ENCODE data around the gene FBN2. TPM values are rescaled to one million over a fixed set of nuclear protein-coding genes. Genes with fewer than 3 reads are reported as not detected.

Gene FBN2
- total RNA-seq, 1 donor from 2014 or later = not detected

- H3K4me1 Mint-ChIP-seq = no peaks in the 10 kb centered on the region
- no peak for DNase-seq
- H3K9me3 Mint-ChIP-seq = no peaks in the 10 kb centered on the region
- no peaks in the 10 kb centered on the region for H3K36me3 Mint-ChIP-seq (ENCODE audit: low read depth)
- no peak overlapping the region for H3K27ac Mint-ChIP-seq
- peaks cover 4% of the 10 kb centered on the region for H3K27me3 Mint-ChIP-seq
- H3K4me3 Mint-ChIP-seq = no peak overlapping the region
- intact Hi-C loops (cut with micrococcal nuclease) = no loop called here
Observed at GRCh38 chr5:128234928-128235641, 303.0 kb downstream of the FBN2 start.

- H3K9me3 Mint-ChIP-seq = no peaks in the 10 kb centered on the region
- DNase-seq = no peak
- peaks cover 3% of the 10 kb centered on the region for H3K27me3 Mint-ChIP-seq
- H3K27ac Mint-ChIP-seq = no peak overlapping the region
- no peak overlapping the region for H3K4me3 Mint-ChIP-seq
- H3K36me3 Mint-ChIP-seq (ENCODE audit: low read depth) = no peaks in the 10 kb centered on the region
- intact Hi-C loops (cut with micrococcal nuclease) = no loop called here
- H3K4me1 Mint-ChIP-seq = peaks cover 2% of the 10 kb centered on the region
Observed at GRCh38 chr5:128228521-128228920, 309.5 kb downstream of the FBN2 start.

- intact Hi-C loops (cut with micrococcal nuclease) = no loop called here
Observed at GRCh38 chr5:128228008-128228407, 310.0 kb downstream of the FBN2 start.

GRCh38 chr5:128225245-128226030 lies 312.6 kb downstream of the FBN2 start:
- intact Hi-C loops (cut with micrococcal nuclease) = no loop called here
- no peaks in the 10 kb centered on the region for H3K36me3 Mint-ChIP-seq (ENCODE audit: low read depth)
- no peak for DNase-seq
- peaks cover 2% of the 10 kb centered on the region for H3K4me1 Mint-ChIP-seq
- no peaks in the 10 kb centered on the region for H3K27me3 Mint-ChIP-seq
- no peaks in the 10 kb centered on the region for H3K9me3 Mint-ChIP-seq
- H3K27ac Mint-ChIP-seq = no peak overlapping the region
- H3K4me3 Mint-ChIP-seq = no peak overlapping the region

More at GRCh38 chr5:128228008-128228407, 310.0 kb downstream of the FBN2 start:
- H3K36me3 Mint-ChIP-seq (ENCODE audit: low read depth) = no peaks in the 10 kb centered on the region
- DNase-seq = no peak
- H3K9me3 Mint-ChIP-seq = no peaks in the 10 kb centered on the region
- peaks cover 3% of the 10 kb centered on the region for H3K27me3 Mint-ChIP-seq
- H3K4me1 Mint-ChIP-seq = peaks cover 2% of the 10 kb centered on the region
- no peak overlapping the region for H3K27ac Mint-ChIP-seq
- no peak overlapping the region for H3K4me3 Mint-ChIP-seq

GRCh38 chr5:128224336-128224735 lies 313.7 kb downstream of the FBN2 start:
- Mint-ChIP-seq H3K36me3 (ENCODE audit: low read depth) (no peaks in the 10 kb centered on the region), H3K4me1 (peaks cover 2% of the 10 kb centered on the region), H3K9me3 (no peaks in the 10 kb centered on the region), H3K27ac (no peak overlapping the region), H3K4me3 (no peak overlapping the region), H3K27me3 (no peaks in the 10 kb centered on the region)
- DNase-seq = no peak
- intact Hi-C loops (cut with micrococcal nuclease) = no loop called here

GRCh38 chr5:128220841-128221240 lies 317.2 kb downstream of the FBN2 start:
- no peak overlapping the region for H3K4me3 Mint-ChIP-seq
- no peaks in the 10 kb centered on the region for H3K36me3 Mint-ChIP-seq (ENCODE audit: low read depth)
- H3K27me3 Mint-ChIP-seq = no peaks in the 10 kb centered on the region
- DNase-seq = no peak
- H3K4me1 Mint-ChIP-seq = no peaks in the 10 kb centered on the region
- intact Hi-C loops (cut with micrococcal nuclease) = no loop called here
- H3K9me3 Mint-ChIP-seq = no peaks in the 10 kb centered on the region
- H3K27ac Mint-ChIP-seq = no peak overlapping the region

- H3K27me3 Mint-ChIP-seq = peaks cover 2% of the 10 kb centered on the region
- H3K4me1 Mint-ChIP-seq = no peaks in the 10 kb centered on the region
- H3K36me3 Mint-ChIP-seq (ENCODE audit: low read depth) = no peaks in the 10 kb centered on the region
- no peak overlapping the region for H3K4me3 Mint-ChIP-seq
- intact Hi-C loops (cut with micrococcal nuclease) = loop anchor here (10.0 kb wide), 1 partner anchor 1638 kb away; no protein-coding TSS in a partner anchor
- H3K9me3 Mint-ChIP-seq = no peaks in the 10 kb centered on the region
- no peak overlapping the region for H3K27ac Mint-ChIP-seq
- DNase-seq = no peak
Observed at GRCh38 chr5:128216860-128217531, 321.0 kb downstream of the FBN2 start.

GRCh38 chr5:128216285-128216684 lies 321.8 kb downstream of the FBN2 start:
- Mint-ChIP-seq H3K36me3 (ENCODE audit: low read depth) (no peaks in the 10 kb centered on the region), H3K9me3 (no peaks in the 10 kb centered on the region), H3K27ac (no peak overlapping the region), H3K4me3 (no peak overlapping the region), H3K27me3 (peaks cover 2% of the 10 kb centered on the region), H3K4me1 (no peaks in the 10 kb centered on the region)
- DNase-seq = no peak
- intact Hi-C loops (cut with micrococcal nuclease) = loop anchor here (10.0 kb wide), 1 partner anchor 1639 kb away; no protein-coding TSS in a partner anchor

- no peaks in the 10 kb centered on the region for H3K9me3 Mint-ChIP-seq
- H3K27me3 Mint-ChIP-seq = peaks cover 2% of the 10 kb centered on the region
- intact Hi-C loops (cut with micrococcal nuclease) = loop anchor here (1.0 to 10.0 kb wide), 4 partner anchors 461 to 1641 kb away; no protein-coding TSS in a partner anchor
- H3K27ac Mint-ChIP-seq = no peak overlapping the region
- no peak overlapping the region for H3K4me3 Mint-ChIP-seq
- DNase-seq = no peak
- no peaks in the 10 kb centered on the region for H3K36me3 Mint-ChIP-seq (ENCODE audit: low read depth)
- H3K4me1 Mint-ChIP-seq = no peaks in the 10 kb centered on the region
Observed at GRCh38 chr5:128213833-128214232, 324.2 kb downstream of the FBN2 start.

GRCh38 chr5:128213340-128213739 lies 324.7 kb downstream of the FBN2 start:
- DNase-seq = peak; percentile 83

GRCh38 chr5:128212191-128212806 lies 325.7 kb downstream of the FBN2 start:
- H3K9me3 Mint-ChIP-seq = no peaks in the 10 kb centered on the region
- no peak for DNase-seq
- no peak overlapping the region for H3K27ac Mint-ChIP-seq
- intact Hi-C loops (cut with micrococcal nuclease) = loop anchor here (5.0 to 10.0 kb wide), 3 partner anchors 630 to 1643 kb away; no protein-coding TSS in a partner anchor
- H3K4me3 Mint-ChIP-seq = no peak overlapping the region
- H3K27me3 Mint-ChIP-seq = peaks cover 2% of the 10 kb centered on the region
- H3K4me1 Mint-ChIP-seq = no peaks in the 10 kb centered on the region
- no peaks in the 10 kb centered on the region for H3K36me3 Mint-ChIP-seq (ENCODE audit: low read depth)

More at GRCh38 chr5:128213340-128213739, 324.7 kb downstream of the FBN2 start:
- peaks cover 2% of the 10 kb centered on the region for H3K27me3 Mint-ChIP-seq
- H3K4me1 Mint-ChIP-seq = no peaks in the 10 kb centered on the region
- no peaks in the 10 kb centered on the region for H3K36me3 Mint-ChIP-seq (ENCODE audit: low read depth)
- H3K27ac Mint-ChIP-seq = no peak overlapping the region
- intact Hi-C loops (cut with micrococcal nuclease) = loop anchor here (1.0 to 10.0 kb wide), 4 partner anchors 462 to 1641 kb away; no protein-coding TSS in a partner anchor
- no peak overlapping the region for H3K4me3 Mint-ChIP-seq
- H3K9me3 Mint-ChIP-seq = no peaks in the 10 kb centered on the region

GRCh38 chr5:128208436-128208835 lies 329.6 kb downstream of the FBN2 start:
- Mint-ChIP-seq H3K27me3 (peaks cover 2% of the 10 kb centered on the region), H3K9me3 (no peaks in the 10 kb centered on the region), H3K36me3 (ENCODE audit: low read depth) (no peaks in the 10 kb centered on the region)

More at GRCh38 chr5:128208436-128208835, 329.6 kb downstream of the FBN2 start:
- intact Hi-C loops (cut with micrococcal nuclease) = loop anchor here (10.0 kb wide), 1 partner anchor 304 kb away; no protein-coding TSS in a partner anchor
- Mint-ChIP-seq H3K4me3 (no peak overlapping the region), H3K27ac (no peak overlapping the region), H3K4me1 (no peaks in the 10 kb centered on the region)
- no peak for DNase-seq

All from activated CD4-positive, alpha-beta T cell treated with anti-CD3 and anti-CD28 coated beads, Interleukin-2, amount 10 ng/mL, durations not matched to agents 24 days and 14 days (primary cell).